D341Med (cell line): ENCODE results near the gene SLC18A3.
A peak's percentile ranks its signal among the peaks of the same experiment; 100 is the strongest.

Experiments used
- DNase-seq: peaks from one replicate; pipeline ENCODE4 v3.0.0; 2012; ENCODE audit warnings: low spot score

SLC18A3 gene

GRCh38 chr10:49610114-49610457, at the start of gene SLC18A3:
Gene SLC18A3, plus strand, starts transcription at chr10:49610310. Its CDS starts 431 bp downstream, at chr10:49610741.
- DNase-seq, result peak; percentile 80

GRCh38 chr10:49560526-49560925, 49.6 kb upstream of the SLC18A3 start:
- DNase-seq, result no peak

- no peak for DNase-seq
Observed at GRCh38 chr10:49562893-49563292, 47.2 kb upstream of the SLC18A3 start.

- no peak for DNase-seq
Observed at GRCh38 chr10:49564461-49565009, 45.6 kb upstream of the SLC18A3 start.

DNA sequence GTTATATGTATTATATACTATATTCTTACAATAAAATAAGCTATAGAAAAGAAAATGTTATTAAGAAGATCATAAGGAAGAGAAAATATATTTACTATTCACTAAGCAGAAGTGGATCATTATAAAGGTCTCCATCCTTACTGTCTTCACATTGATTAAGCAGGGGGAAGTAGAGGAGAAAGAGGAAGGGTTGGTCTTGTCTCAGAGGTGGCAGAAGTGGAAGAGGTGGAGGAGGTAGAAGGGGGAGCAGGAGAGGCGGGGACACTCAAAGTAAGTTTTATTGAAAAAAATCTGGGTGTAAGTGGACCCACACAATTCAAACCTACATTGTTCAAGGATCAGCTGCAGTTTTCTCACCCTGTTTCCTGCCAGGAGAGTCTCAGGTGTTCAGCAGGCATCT, 42.3 kb upstream of the SLC18A3 start:
- no peak for DNase-seq

GRCh38 chr10:49568235-49568634, 41.9 kb upstream of the SLC18A3 start:
- no peak for DNase-seq

DNA sequence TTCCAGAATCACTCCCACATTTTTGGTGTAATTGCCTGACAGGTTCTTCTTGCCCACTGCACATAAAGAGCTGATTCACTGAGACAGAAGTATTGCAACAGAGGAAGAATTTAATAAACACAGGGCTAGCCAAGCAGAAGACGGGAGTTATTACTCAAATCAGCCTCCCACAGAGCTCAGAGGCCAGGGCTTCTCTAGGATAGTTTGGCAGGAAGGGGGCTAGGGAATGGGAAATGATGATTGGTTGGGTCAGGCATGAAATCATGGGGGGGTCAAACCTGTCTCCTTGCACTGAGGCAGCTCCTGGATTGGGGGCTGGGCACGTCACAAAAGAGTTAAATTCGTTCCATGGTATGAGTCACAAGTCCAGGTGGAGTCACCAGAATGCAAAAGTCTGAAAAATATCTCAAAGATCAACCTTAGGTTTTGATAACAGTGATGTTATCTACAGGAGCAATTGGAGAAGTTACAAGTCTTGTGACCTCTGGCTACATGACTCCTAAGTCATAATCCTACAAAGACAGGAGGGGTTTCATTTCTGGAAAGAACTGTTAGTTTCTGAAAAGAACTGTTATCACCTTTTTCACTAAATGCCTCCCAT, 41.0 kb upstream of the SLC18A3 start:
- DNase-seq, result no peak

DNA sequence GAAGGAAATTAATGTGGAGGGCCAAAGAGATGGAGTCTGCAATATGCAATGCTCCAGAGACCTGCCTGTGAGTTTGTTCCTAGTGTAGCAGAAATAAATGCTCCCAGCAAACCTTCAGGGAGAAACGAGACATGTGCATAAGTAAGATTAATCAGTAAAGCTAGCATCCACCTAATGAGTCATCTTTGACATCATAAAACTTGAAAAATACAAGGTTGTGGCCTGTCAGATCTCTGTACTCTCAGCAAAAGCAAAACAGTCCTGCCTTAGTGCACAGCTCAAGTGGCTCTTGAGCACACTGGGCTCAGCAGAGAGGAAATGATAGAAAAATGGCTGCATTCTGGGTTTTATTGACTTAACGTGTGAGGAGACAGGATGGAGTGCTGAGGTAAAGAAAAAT, 38.7 kb upstream of the SLC18A3 start:
- no peak for DNase-seq

- DNase-seq, result no peak
Observed at GRCh38 chr10:49572594-49573114, 37.5 kb upstream of the SLC18A3 start.

GRCh38 chr10:49575489-49576072, 34.5 kb upstream of the SLC18A3 start:
- DNase-seq, result no peak

DNA sequence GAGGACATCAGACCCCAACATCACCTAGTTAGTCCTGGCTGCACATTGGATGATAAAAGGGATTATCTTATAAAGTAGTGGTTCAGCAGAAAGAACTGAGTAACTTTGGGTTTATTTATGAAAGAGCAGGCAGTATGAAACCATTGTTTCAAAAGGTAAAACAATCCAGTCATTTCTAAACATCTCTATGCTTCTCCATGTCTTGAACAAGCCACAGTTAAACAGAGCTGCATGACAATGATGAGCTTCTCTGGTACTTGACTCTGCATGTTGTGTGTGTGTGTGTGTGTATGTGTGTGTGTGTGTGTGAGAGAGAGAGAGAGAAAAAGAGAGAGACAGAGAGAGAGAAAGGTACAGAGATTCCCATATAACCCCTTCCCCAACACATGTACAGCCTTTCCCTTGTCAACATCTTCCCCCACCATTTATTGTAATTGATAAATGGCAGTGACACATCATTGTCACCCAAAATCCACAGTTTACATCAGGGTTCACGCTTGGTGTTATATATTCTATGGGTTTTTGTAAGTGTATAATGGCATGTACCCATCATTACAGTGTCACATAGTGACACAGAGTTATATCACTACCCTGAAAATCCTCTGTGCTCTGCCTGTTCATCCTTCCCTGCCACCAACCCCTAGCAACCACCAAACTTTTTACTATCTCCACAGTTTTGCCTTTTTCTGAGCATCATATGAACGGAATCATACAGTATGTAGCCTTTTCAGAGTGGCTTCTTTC, 32.8 kb upstream of the SLC18A3 start:
- no peak for DNase-seq

DNA sequence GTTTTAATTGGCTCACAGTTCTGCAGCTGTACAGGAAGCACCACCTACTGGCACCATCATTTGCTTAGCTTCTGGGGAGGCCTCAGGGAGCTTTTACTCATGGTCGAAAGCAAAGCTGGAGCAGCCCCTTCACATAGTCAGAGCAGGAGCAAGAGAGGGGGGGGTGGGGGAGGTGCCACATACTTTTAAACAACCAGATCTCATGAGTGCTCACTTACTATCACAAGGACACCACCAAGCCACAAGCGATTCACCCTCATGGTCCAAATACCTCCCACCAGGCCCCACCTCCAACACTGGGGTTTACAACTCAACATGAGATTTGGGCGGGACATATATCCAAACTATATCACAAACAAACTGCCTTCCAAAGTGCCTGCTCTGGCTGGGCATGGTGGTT, 31.7 kb upstream of the SLC18A3 start:
- DNase-seq, result no peak

- DNase-seq, result no peak
Observed at GRCh38 chr10:49579621-49580020, 30.5 kb upstream of the SLC18A3 start.

- no peak for DNase-seq
Observed at GRCh38 chr10:49585387-49585786, 24.7 kb upstream of the SLC18A3 start.

DNA sequence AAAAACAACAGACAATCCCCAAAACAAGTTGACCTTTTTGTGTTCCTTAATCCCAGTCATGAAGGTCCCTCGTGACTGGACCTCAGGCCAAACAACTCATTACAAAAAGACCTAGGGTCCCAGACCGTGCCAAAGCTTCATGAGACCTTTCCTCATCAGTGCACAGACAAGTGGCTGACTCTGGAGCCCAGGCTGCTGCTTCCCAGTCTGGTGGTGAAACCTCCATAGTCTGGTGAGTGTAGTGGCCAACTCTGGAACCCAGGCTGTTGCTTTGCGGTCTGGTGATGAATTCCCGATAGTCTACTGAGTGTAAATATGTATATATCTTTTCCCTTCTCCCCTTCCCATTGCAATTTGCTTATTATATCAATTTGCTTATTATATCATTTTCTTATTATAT, 22.1 kb upstream of the SLC18A3 start:
- DNase-seq, result no peak

DNA sequence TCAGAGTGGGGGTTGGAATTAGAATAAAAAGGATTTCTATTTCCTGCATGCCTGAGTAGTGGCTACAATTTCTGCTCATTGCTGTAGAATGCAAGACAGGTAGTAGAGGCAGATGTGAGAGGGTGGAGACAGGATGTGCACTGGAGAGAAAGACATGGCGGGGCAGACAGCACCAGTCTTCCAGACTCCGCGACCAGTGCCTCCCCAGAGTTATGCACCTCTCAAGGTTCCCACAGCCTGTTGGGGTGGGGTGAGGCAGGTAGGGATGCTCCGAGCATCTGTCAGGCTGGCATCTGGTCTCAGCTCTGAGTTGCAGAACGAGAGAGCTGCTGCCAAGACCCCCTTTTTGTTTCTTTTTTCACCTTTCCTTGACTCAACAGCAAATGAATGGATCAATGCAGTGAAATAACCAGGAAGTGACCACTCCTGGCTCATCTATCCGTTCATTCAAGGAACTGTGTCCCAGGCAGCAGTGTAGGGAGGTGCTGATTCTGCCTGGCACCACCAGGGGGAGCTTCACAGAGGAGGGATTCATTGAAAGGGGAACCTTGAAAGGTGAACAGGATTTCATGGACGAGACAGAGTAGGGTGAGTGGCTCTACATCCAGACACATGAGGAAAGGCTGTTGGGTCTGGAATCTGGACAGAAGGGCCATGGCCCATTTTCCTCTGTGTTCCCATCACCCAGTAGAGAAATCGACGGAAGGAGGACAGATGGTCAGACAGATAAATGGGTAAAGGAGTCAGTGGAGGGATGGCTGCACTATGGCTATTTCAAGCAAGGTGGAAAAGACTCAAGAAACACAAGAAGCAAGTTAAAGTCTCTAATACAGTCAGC, 17.2 kb upstream of the SLC18A3 start:
- DNase-seq, result peak; percentile 85

DNA sequence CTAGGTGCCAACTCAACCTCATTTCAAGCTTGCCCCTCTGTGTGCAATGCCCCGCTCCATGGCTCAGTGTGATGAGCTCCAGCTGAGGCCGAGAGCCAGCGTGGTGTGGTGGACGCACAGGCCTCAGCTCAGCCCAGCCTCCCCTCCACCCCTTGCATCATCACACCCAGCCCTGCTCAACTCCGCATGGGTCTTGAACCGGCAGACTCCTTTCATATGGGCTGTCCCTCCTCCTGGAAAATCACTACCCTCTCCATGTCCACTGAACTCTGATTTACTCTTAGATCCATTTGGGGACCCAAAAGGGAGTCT, 16.6 kb upstream of the SLC18A3 start:
- peak; percentile 38 for DNase-seq

DNA sequence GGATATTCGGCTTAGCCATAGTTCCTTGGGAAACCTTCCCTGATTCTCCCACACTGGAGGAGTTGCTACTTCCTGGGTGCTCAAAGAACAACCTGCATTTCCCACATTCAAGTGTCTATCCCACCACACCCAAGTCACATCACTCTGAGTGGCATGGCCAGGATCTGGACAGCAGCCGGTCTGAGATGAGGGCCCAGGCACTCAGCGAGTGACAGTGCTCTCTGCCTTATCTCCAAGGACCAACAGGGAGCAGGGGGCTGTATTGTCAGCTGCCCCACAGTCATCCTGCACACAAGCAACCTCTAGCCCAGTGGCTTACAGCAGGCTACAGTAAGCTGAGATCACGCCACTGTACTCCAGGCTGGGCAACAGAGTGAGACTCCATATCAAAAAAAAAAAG, 16.1 kb upstream of the SLC18A3 start:
- DNase-seq, result peak; percentile 35

DNA sequence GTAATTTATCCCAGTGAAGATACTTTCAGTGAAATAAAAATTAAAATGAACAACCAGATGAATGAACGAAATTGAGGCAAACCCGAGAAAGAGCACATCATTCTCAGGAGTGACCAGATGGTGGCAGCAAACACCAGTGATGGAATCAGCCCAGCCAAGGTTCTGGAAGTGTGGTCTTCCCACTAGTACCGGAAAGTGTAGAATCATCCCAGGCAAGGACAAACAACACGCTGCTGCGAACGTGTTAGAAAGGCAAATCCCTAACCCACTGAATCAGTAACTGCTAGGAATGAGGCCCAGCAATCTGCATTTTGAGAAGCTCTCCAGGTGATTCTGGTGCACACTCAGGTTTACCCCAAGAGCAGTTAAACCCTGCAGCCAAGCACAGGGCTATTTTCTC, 15.5 kb upstream of the SLC18A3 start:
- DNase-seq, result peak; percentile 83

DNA sequence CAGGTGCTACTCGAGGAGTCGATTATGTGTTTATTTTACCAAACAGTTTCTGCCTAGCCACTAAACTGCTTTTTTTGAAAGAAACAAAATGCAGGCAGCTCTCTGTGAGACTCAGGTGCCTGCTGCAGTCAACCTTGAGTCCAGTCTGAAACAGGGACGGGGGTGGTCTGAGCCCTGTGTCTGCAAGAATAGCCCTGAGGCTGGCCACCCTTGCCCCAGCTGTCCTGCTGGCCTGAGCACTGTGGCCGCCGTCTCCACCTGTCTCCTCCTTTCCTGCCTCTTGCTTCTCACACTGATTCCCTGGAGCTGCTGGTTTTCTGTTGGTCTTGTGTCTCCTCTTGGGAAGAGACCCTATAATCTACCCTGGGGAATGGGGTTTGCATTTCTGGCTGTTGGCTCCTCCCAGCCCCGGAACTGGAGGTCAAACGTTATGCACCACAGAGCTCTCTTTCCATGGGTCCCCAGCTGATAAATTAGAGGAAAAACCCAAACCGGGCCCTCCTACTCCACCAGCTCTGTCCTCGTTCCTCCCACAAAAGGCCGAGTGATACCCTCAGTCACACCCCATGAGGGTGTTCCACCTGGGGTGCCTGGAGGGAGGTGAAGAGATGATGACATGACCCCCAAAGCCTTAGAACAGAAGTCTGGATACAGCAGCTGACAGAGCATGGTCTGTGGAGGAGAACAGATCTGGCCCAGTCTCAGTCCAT, 15.0 kb upstream of the SLC18A3 start:
- DNase-seq, result no peak

- no peak for DNase-seq
Observed at GRCh38 chr10:49595713-49596492, 14.2 kb upstream of the SLC18A3 start.
